Kidney (tissue), 14 donors: ENCODE measurements around the gene SCAI. TPM values are rescaled to one million over a fixed set of nuclear protein-coding genes. Genes with fewer than 3 reads are reported as not detected.
A peak's percentile ranks its signal among the peaks of the same experiment; 100 is the strongest.

Experiments used
- DNase-seq, 5 donors: peaks; one replicate each; pipeline ENCODE4 v3.0.0-alpha.2; 2013 to 2020
- FAIRE-seq: peaks from 2 replicates; lab custom pipeline; 2012; peaks lifted over from hg19 to GRCh38; lab: Jason Lieb, UNC
- H3K27ac ChIP-seq, 2 donors: one replicate each; pipeline ENCODE4 v1.7.0; 2013; ENCODE audit warnings: low read depth in 2 of 2, low read length in 2 of 2, inconsistent platforms in 1 of 2
- H3K27me3 ChIP-seq: one replicate; pipeline ENCODE4 v1.7.1; 2013; ENCODE audit warnings: low read length, inconsistent platforms; ENCODE audit not compliant: control insufficient read depth, insufficient read depth
- H3K36me3 ChIP-seq, 3 donors: one replicate each; pipeline versions ENCODE4 v1.7.0 to v1.7.1; 2013; ENCODE audit warnings: low read length in 3 of 3, control low read depth in 1 of 3, inconsistent platforms in 1 of 3; ENCODE audit not compliant: insufficient read depth in 3 of 3, control insufficient read depth in 2 of 3
- H3K4me1 ChIP-seq, 3 donors: one replicate each; pipeline versions ENCODE4 v1.7.0 to v1.7.1; 2013; ENCODE audit warnings: low read length in 3 of 3, inconsistent platforms in 1 of 3, low read depth in 1 of 3; ENCODE audit not compliant: control insufficient read depth in 2 of 3, insufficient read depth in 2 of 3
- H3K4me3 ChIP-seq, 3 donors: one replicate each; pipeline versions ENCODE4 v1.7.0 to v1.8.1; 2013; ENCODE audit warnings: low read length in 3 of 3, control low read depth in 1 of 3, inconsistent platforms in 1 of 3
- H3K9ac ChIP-seq, 3 donors: one replicate each; pipeline versions ENCODE4 v1.7.0 to v1.7.1; 2013; ENCODE audit warnings: low read length in 3 of 3, control low read depth in 1 of 3, inconsistent platforms in 1 of 3
- H3K9me3 ChIP-seq, 3 donors: one replicate each; pipeline versions ENCODE4 v1.7.0 to v1.7.1; 2013; ENCODE audit warnings: low read length in 3 of 3, control low read depth in 1 of 3, inconsistent platforms in 1 of 3; ENCODE audit not compliant: control insufficient read depth in 2 of 3, insufficient read depth in 1 of 3
- CTCF ChIP-seq: IDR thresholded peaks from 3 replicates; pipeline ENCODE4 v1.5.1; 2012; ENCODE audit warnings: mild to moderate bottlenecking, moderate library complexity, borderline replicate concordance; ENCODE audit not compliant: insufficient read depth; ENCODE audit errors: extremely low read depth
- intact Hi-C: fragments of 100-400 bp; cut with DNase I; formaldehyde crosslinking; loops from one replicate; pipeline ENCODE4 v1.11.1; 2022
- polyA plus RNA-seq: library from polyadenylated mRNA; stranded (reverse); fragments of 350-450 nt; fragmentation: Illumina TruSeq; extraction: RNeasy Lipid Tissue Mini Kit (QIAGEN cat#74804); gene quantifications from one replicate; pipeline ENCODE4 v1.2.3, GENCODE V29; 2014; ENCODE audit warnings: low read depth, low replicate concordance; ENCODE audit not compliant: insufficient read depth
- total RNA-seq: library from RNA; stranded (reverse); fragmentation: NEBNext Ultra II Directional; extraction: Animal tissue kit (Norgen Biotek cat#: 25700); gene quantifications from one replicate; pipeline ENCODE4 v1.2.1, GENCODE V29; 2021
- donor health status: control.
- donor health status: control.
- donor health status: control.
- donor health status: control.
- donor health status: control.
- donor health status: DM: yes; HTN: yes; CAD: no.
- donor health status: Normal renal cell carcinoma (clear cell type).

SCAI gene
- total and polyA plus RNA-seq, 2 donors from 2014 or later = 1.4 to 6.9 TPM

GRCh38 chr9:125142560-125143376 is 560 bp downstream of the SCAI start:
- no peak for FAIRE-seq
- Histone ChIP-seq H3K27ac (no peak overlapping the region), H3K36me3 (no peaks in the 10 kb centered on the region), H3K4me1 (peaks cover 0 to 4% (median 3%) of the 10 kb centered on the region in 3 donors), H3K9ac (peak overlapping the region; percentile 51 to 82 (median 57)), H3K27me3 (no peaks in the 10 kb centered on the region), H3K9me3 (no peaks in the 10 kb centered on the region), H3K4me3 (peak overlapping the region; percentile 63 to 72 (median 71))
- no peak for TF ChIP-seq CTCF
- peak in 3 of 5 donors; percentile 18 to 42 (median 41) for DNase-seq
- intact Hi-C loops = no loop called here

- no peak overlapping the region for H3K27ac ChIP-seq
- H3K4me3 ChIP-seq = no peak overlapping the region
- peaks cover 0 to 4% (median 3%) of the 10 kb centered on the region in 3 donors for H3K4me1 ChIP-seq
Observed at GRCh38 chr9:125141751-125142150, 1.6 kb downstream of the SCAI start.

GRCh38 chr9:125141251-125141650 is 2.1 kb downstream of the SCAI start:
- TF ChIP-seq CTCF = no peak
- Histone ChIP-seq H3K27me3 (no peaks in the 10 kb centered on the region), H3K9me3 (no peaks in the 10 kb centered on the region), H3K36me3 (no peaks in the 10 kb centered on the region), H3K9ac (no peak overlapping the region), H3K4me1 (peaks cover 0 to 4% (median 3%) of the 10 kb centered on the region in 3 donors), H3K4me3 (no peak overlapping the region), H3K27ac (no peak overlapping the region)
- FAIRE-seq (no peak), DNase-seq (no peak)
- intact Hi-C loops = no loop called here

More at GRCh38 chr9:125141751-125142150, 1.6 kb downstream of the SCAI start:
- DNase-seq (no peak), FAIRE-seq (no peak)
- Histone ChIP-seq H3K36me3 (no peaks in the 10 kb centered on the region), H3K9ac (no peak overlapping the region), H3K27me3 (no peaks in the 10 kb centered on the region), H3K9me3 (no peaks in the 10 kb centered on the region)
- TF ChIP-seq CTCF = no peak
- intact Hi-C loops = no loop called here
